Muscle layer of colon (tissue), 2 donors: ENCODE data around the gene WDR3.

Experiments used
- H3K27ac ChIP-seq: one replicate; pipeline ENCODE4 v1.7.0; 2013; ENCODE audit warnings: low read depth, mild to moderate bottlenecking, low read length, moderate library complexity
- H3K27me3 ChIP-seq, 2 donors: one replicate each; pipeline ENCODE4 v1.7.0; 2013; ENCODE audit warnings: low read length in 2 of 2, mild to moderate bottlenecking in 2 of 2; ENCODE audit not compliant: insufficient read depth in 2 of 2, control insufficient read depth in 1 of 2
- H3K36me3 ChIP-seq: one replicate; pipeline ENCODE4 v1.7.0; 2013; ENCODE audit warnings: mild to moderate bottlenecking, low read length; ENCODE audit not compliant: insufficient read depth
- H3K4me1 ChIP-seq: one replicate; pipeline ENCODE4 v1.7.0; 2013; ENCODE audit warnings: mild to moderate bottlenecking, low read length; ENCODE audit not compliant: insufficient read depth
- H3K4me3 ChIP-seq, 2 donors: one replicate each; pipeline ENCODE4 v1.7.0; 2013; ENCODE audit warnings: low read length in 2 of 2, low read depth in 1 of 2, mild to moderate bottlenecking in 1 of 2, moderate library complexity in 1 of 2
- H3K9ac ChIP-seq: one replicate; pipeline ENCODE4 v1.7.0; 2013; ENCODE audit warnings: low read length
- H3K9me3 ChIP-seq: one replicate; pipeline ENCODE4 v1.7.0; 2013; ENCODE audit warnings: mild to moderate bottlenecking, low read length
- donor health status: abdominal sarcoma.
- donor health status: Adenocarcinoma of cecum.

WDR3 gene

GRCh38 chr1:117952386-117952785 is 22.8 kb downstream of the WDR3 start:
- H3K36me3 ChIP-seq, result peaks cover 50% of the 10 kb centered on the region
- no peaks in the 10 kb centered on the region for H3K4me1 ChIP-seq
- H3K4me3 ChIP-seq, result no peak overlapping the region

DNA sequence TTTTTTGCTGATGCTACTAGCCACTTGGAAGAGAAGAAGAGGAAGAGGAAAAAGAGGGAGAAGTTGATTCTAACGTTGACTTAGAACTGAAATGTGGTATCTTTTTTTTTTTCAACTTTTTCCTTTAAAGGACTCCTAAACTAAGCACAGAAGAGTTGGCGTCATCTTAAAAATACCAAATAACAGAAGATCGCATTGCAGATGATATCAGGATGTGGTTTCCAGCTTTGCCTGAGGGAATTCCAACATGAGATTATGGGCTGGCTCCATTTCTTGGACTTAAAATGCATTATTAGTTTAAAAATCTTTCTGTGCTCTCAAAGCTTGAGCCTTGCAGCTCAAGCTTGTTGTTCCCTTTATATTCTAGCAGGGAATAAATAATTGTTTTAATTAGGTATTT is 29.8 kb downstream of the WDR3 start:
- Histone ChIP-seq H3K4me3 (no peak overlapping the region), H3K9me3 (no peaks in the 10 kb centered on the region), H3K36me3 (peaks cover 31% of the 10 kb centered on the region)

More at GRCh38 chr1:117952386-117952785, 22.8 kb downstream of the WDR3 start:
- Histone ChIP-seq H3K27me3 (no peaks in the 10 kb centered on the region), H3K27ac (no peak overlapping the region), H3K9ac (no peak overlapping the region), H3K9me3 (no peaks in the 10 kb centered on the region)

DNA sequence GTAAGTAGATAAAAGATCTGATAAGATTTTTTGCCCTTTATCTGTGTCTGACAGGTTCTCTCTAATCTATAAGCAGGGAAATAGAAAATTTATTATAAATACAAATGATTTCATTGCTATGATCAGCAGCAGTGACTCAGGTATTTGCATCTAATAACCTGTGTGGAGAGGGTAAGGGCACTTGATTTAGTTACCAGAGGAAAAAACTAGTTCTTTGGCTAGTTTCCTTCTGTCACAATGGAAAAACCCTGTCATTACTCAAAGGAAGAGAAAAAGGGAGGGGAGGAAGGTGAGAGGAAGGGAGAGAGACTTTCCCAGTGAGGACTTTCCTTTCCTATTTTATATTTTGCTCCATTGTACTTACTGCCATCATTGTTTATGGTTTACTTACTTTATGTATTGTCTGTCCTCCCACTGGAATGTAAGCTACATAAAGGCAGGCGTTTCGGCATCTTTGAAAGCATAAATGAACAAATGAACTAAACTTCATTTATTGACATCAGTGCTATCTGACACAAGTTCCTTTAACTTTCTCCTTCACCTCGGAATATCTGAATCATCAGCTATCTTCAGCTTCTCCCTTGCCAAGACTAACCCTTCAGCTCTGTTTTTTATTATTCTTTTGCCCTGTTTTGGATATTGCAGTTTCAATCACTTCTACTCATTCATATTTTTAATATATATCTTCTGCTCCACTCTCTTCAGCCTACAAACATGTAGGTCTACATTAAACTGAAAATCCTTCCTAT is 34.9 kb downstream of the WDR3 start:
- Histone ChIP-seq H3K9ac (no peak overlapping the region), H3K9me3 (no peaks in the 10 kb centered on the region), H3K36me3 (peaks cover 6% of the 10 kb centered on the region), H3K4me3 (no peak overlapping the region), H3K27ac (no peak overlapping the region), H3K4me1 (no peaks in the 10 kb centered on the region), H3K27me3 (no peaks in the 10 kb centered on the region)

More for the DNA sequence above, 29.8 kb downstream of the WDR3 start:
- Histone ChIP-seq H3K9ac (no peak overlapping the region), H3K4me1 (no peaks in the 10 kb centered on the region), H3K27ac (no peak overlapping the region), H3K27me3 (no peaks in the 10 kb centered on the region)

DNA sequence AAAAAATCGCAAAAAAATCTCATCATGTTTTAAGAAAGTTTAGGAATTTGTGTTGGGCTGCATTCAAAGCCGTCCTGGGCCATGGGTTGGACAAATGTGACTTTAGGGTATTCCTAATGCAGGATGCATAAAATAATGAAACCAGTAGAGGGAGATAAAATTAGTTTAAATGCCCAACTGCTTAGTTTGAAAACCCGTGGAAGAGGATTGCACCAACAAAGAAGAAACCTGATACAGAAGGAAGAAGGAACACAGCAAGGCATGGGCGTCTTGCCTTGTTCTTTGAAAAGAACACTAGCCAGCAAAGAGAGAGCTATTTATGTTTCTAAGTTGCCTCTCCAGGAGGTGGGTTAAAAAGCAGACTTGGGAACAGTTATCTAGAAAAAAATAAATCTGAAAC is 37.9 kb downstream of the WDR3 start:
- no peaks in the 10 kb centered on the region for H3K36me3 ChIP-seq
- H3K9ac ChIP-seq, result no peak overlapping the region
- H3K27ac ChIP-seq, result no peak overlapping the region
- H3K27me3 ChIP-seq, result no peaks in the 10 kb centered on the region
- H3K9me3 ChIP-seq, result no peaks in the 10 kb centered on the region
- no peaks in the 10 kb centered on the region for H3K4me1 ChIP-seq
- H3K4me3 ChIP-seq, result no peak overlapping the region

- Histone ChIP-seq H3K9me3 (no peaks in the 10 kb centered on the region), H3K9ac (no peak overlapping the region), H3K4me3 (no peak overlapping the region), H3K27ac (no peak overlapping the region), H3K27me3 (no peaks in the 10 kb centered on the region), H3K36me3 (no peaks in the 10 kb centered on the region), H3K4me1 (no peaks in the 10 kb centered on the region)
Observed at GRCh38 chr1:117967881-117968280, 38.3 kb downstream of the WDR3 start.

GRCh38 chr1:117970252-117970651 is 40.7 kb downstream of the WDR3 start:
- Histone ChIP-seq H3K4me1 (no peaks in the 10 kb centered on the region), H3K4me3 (no peak overlapping the region), H3K9me3 (no peaks in the 10 kb centered on the region), H3K27me3 (no peaks in the 10 kb centered on the region), H3K9ac (no peak overlapping the region), H3K36me3 (no peaks in the 10 kb centered on the region), H3K27ac (no peak overlapping the region)

- H3K36me3 ChIP-seq, result no peaks in the 10 kb centered on the region
- no peak overlapping the region for H3K9ac ChIP-seq
- H3K27me3 ChIP-seq, result no peaks in the 10 kb centered on the region
- H3K27ac ChIP-seq, result no peak overlapping the region
- no peaks in the 10 kb centered on the region for H3K9me3 ChIP-seq
- no peaks in the 10 kb centered on the region for H3K4me1 ChIP-seq
- H3K4me3 ChIP-seq, result no peak overlapping the region
Observed at GRCh38 chr1:117971777-117972176, 42.2 kb downstream of the WDR3 start.

DNA sequence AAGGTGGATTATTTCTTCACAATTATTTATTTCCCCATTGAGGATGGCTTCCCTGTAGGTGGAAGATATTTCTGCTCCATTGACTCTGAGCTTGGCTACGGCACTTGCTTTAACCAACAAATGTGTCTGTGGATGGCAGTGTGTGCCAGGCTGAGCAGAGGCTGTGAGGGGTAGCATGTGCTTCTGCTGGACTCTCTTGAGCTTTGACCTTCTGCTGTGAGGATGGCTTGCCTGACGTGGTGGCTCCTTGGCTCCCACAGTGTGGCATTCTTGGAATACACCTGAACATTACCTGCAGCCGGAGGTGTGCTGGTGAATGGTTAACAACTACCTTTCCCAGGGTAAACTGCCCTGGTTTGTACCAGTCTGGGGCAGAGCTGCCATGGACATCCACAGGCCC is 46.8 kb downstream of the WDR3 start:
- H3K4me3 ChIP-seq, result no peak overlapping the region
- no peaks in the 10 kb centered on the region for H3K4me1 ChIP-seq
- H3K9ac ChIP-seq, result no peak overlapping the region
- no peak overlapping the region for H3K27ac ChIP-seq
- no peaks in the 10 kb centered on the region for H3K27me3 ChIP-seq
- no peaks in the 10 kb centered on the region for H3K36me3 ChIP-seq
- H3K9me3 ChIP-seq, result no peaks in the 10 kb centered on the region

GRCh38 chr1:117981455-117982192 is 52.1 kb downstream of the WDR3 start:
- Histone ChIP-seq H3K36me3 (no peaks in the 10 kb centered on the region), H3K27ac (no peak overlapping the region), H3K9ac (no peak overlapping the region), H3K27me3 (no peaks in the 10 kb centered on the region), H3K4me3 (no peak overlapping the region), H3K9me3 (no peaks in the 10 kb centered on the region), H3K4me1 (no peaks in the 10 kb centered on the region)

GRCh38 chr1:117985239-117985638 is 55.7 kb downstream of the WDR3 start:
- no peak overlapping the region for H3K27ac ChIP-seq
- no peaks in the 10 kb centered on the region for H3K27me3 ChIP-seq
- H3K4me3 ChIP-seq, result no peak overlapping the region
- H3K36me3 ChIP-seq, result no peaks in the 10 kb centered on the region
- H3K4me1 ChIP-seq, result no peaks in the 10 kb centered on the region
- H3K9ac ChIP-seq, result no peak overlapping the region
- no peaks in the 10 kb centered on the region for H3K9me3 ChIP-seq

DNA sequence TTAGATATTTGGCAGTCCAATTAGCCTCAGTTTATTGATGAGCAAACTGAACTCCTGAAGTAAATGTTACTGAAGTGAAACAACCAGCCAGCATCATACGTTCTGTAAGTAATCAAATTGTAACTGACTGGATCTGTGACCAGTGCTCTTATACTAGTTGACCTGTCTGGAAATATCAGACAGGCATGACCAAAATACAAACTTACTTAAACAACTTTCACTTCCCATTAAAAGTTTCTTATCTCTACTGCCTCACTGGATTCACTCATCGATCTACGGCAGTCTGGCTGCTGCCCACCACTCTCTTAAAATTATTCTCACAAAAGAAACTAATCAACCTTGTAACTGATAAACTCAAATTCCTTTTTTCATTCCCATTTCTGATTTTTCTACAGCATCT is 56.4 kb downstream of the WDR3 start:
- H3K4me1 ChIP-seq, result no peaks in the 10 kb centered on the region
- H3K27ac ChIP-seq, result no peak overlapping the region
- no peaks in the 10 kb centered on the region for H3K27me3 ChIP-seq
- H3K9me3 ChIP-seq, result no peaks in the 10 kb centered on the region
- no peaks in the 10 kb centered on the region for H3K36me3 ChIP-seq
- H3K9ac ChIP-seq, result no peak overlapping the region
- H3K4me3 ChIP-seq, result no peak overlapping the region

DNA sequence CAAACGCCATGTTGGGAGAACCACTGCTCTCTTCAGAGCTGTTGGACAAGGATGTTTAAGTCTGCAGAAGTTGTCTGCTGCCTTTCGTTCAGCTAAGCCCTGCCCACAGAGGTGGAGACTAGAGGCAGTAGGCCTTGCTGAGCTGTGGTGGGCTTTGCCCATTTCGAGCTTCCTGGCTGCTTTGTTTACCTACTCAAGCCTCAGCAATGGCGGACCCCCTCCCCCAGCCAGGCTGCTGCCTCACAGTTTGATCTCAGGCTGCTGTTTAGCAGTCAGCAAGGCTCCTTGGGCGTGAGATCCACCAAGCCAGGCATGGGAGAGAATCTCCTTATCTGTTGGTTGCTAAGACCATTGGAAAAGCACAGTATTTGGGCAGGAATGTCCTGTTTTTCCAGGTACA is 74.8 kb downstream of the WDR3 start:
- H3K27ac ChIP-seq, result no peak overlapping the region
- no peaks in the 10 kb centered on the region for H3K27me3 ChIP-seq
- no peak overlapping the region for H3K9ac ChIP-seq
- H3K9me3 ChIP-seq, result no peaks in the 10 kb centered on the region
- no peaks in the 10 kb centered on the region for H3K36me3 ChIP-seq
- no peak overlapping the region for H3K4me3 ChIP-seq
- H3K4me1 ChIP-seq, result no peaks in the 10 kb centered on the region
